ENCODE measurements around the gene WBP2.
"Not testable (repeated sequence)": the region's sequence is repeated elsewhere in the genome, so short reads cannot be mapped to it uniquely, and the experiment has no call there.

WBP2 gene

GRCh38 chr17:75812096-75813013 is 42.8 kb downstream of the WBP2 start:
- DNase-seq: no peak

GRCh38 chr17:75811174-75811573 is 44.0 kb downstream of the WBP2 start:
- no peak for DNase-seq

GRCh38 chr17:75810756-75811155 is 44.4 kb downstream of the WBP2 start:
- DNase-seq: not testable (repeated sequence)

- DNase-seq: no peak
These were observed 44.9 kb downstream of the WBP2 start for GRCh38 chr17:75810216-75810615.

- no peak for DNase-seq
These were observed 45.5 kb downstream of the WBP2 start for GRCh38 chr17:75809631-75810111.

GRCh38 chr17:75808905-75809621 is 46.1 kb downstream of the WBP2 start:
- no peak for DNase-seq

GRCh38 chr17:75808549-75808904 is 46.6 kb downstream of the WBP2 start:
- no peak for DNase-seq

- DNase-seq: no peak
These were observed 47.3 kb downstream of the WBP2 start for GRCh38 chr17:75807861-75808260.

- DNase-seq: no peak
These were observed 48.2 kb downstream of the WBP2 start for GRCh38 chr17:75806822-75807500.

GRCh38 chr17:75803883-75804282 is 51.3 kb downstream of the WBP2 start:
- DNase-seq: no peak

- no peak for DNase-seq
These were observed 55.7 kb downstream of the WBP2 start for GRCh38 chr17:75799402-75799801.

GRCh38 chr17:75795820-75796607 is 59.1 kb downstream of the WBP2 start:
- no peak for DNase-seq

Measured in activated CD8-positive, alpha-beta memory T cell treated with anti-CD3 and anti-CD28 coated beads, Interleukin-2, amount 50 U/mL, for 48 hours (primary cell).